ENCODE results near the gene ADGRB3. TPM values are rescaled to one million over a fixed set of nuclear protein-coding genes. Genes with fewer than 3 reads are reported as not detected.

The ADGRB3 gene
- total and polyA plus RNA-seq, 2 donors (not counting 1 experiment from before 2014, with no cell fraction given), result not detected

GRCh38 chr6:68726992-68727391, 91.9 kb downstream of the ADGRB3 start:
- 100% methylated on average over 1 of the region's 1 CpG for WGBS (ENCODE audit: insufficient coverage)
- ATAC-seq (ENCODE audit: low read depth), result no peak
- TF ChIP-seq CTCF (IDR thresholded peaks at IDR 0.05) (no peak), EZH2 (IDR thresholded peaks at IDR 0.05; ENCODE audit: borderline replicate concordance, insufficient read depth, low read depth, low read length, poor library complexity, severe bottlenecking) (no peak)

DNA sequence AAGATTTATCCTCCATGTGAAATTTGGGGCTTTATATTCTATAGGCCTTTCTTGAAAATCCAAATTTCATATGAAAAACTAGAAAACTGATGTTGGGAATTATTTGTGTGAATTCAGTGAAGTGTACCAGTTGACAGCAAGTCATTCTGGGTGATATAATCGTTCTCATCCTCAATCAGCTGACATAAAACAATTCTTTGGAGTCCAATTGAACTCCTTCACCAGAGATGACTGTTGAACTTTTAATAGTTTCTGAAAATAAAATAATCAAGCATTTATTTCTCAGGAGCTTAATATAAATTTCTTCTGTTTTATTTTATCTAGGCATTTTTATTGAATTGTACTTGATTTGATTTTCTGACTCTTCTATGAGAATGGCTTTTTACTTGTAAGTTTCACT, 92.6 kb downstream of the ADGRB3 start:
- WGBS (ENCODE audit: insufficient coverage), result no CpG with 5 or more reads among the region's 1 CpG
- no peaks in the 10 kb centered on the region for H3K27me3 ChIP-seq (replicated peaks in 1 of 4; ENCODE audit: control extremely low read depth in 1 of 4, control insufficient read depth in 3 of 4, insufficient read depth in 4 of 4, low read length in 3 of 4)
- H3K27me3 Mint-ChIP-seq, result no peaks in the 10 kb centered on the region
- ChIA-PET CTCF (no interaction called here), POLR2A (no interaction called here)
- no peak for TF ChIP-seq EZH2 (IDR thresholded peaks at IDR 0.05; ENCODE audit: borderline replicate concordance, insufficient read depth, low read depth, low read length, poor library complexity, severe bottlenecking)
- TF ChIP-seq CTCF (IDR thresholded peaks at IDR 0.05), result no peak
- H3K27ac Mint-ChIP-seq, result no peak overlapping the region
- no peak overlapping the region for H3K4me2 ChIP-seq (replicated peaks; ENCODE audit: low read depth, low read length, poor library complexity, severe bottlenecking)
- H3K9me3 ChIP-seq (ENCODE audit: control extremely low read depth in 1 of 3, control insufficient read depth in 2 of 3, insufficient read depth in 1 of 3, low read length in 2 of 3), result no peaks in the 10 kb centered on the region
- no peaks in the 10 kb centered on the region for H3K9me3 Mint-ChIP-seq (ENCODE audit: insufficient read depth)
- H4K20me1 ChIP-seq (ENCODE audit: control insufficient read depth, insufficient read depth, low read length, poor library complexity, severe bottlenecking), result no peaks in the 10 kb centered on the region
- H3K4me1 Mint-ChIP-seq, result no peaks in the 10 kb centered on the region
- intact Hi-C loops (cut with micrococcal nuclease), result no loop called here
- ATAC-seq (ENCODE audit: low read depth) (no peak), DNase-seq (no peak)
- no peak overlapping the region for H2AFZ ChIP-seq (ENCODE audit: insufficient read depth, low read depth, low read length, poor library complexity, severe bottlenecking)
- no peak overlapping the region for H3K9ac ChIP-seq (ENCODE audit: low read length)
- H3K27ac ChIP-seq (ENCODE audit: low read length in 2 of 2), result no peak overlapping the region
- no peaks in the 10 kb centered on the region for H3K4me1 ChIP-seq (ENCODE audit: control insufficient read depth in 2 of 2, insufficient read depth in 2 of 2, low read length in 2 of 2)
- no peaks in the 10 kb centered on the region for H3K36me3 ChIP-seq (replicated peaks in 1 of 2; ENCODE audit: control extremely low read depth in 1 of 2, control insufficient read depth in 1 of 2, extremely low read depth in 1 of 2, insufficient read depth in 2 of 2, low read length in 1 of 2)
- H3K4me3 Mint-ChIP-seq, result no peak overlapping the region
- no peaks in the 10 kb centered on the region for H3K79me2 ChIP-seq (ENCODE audit: control insufficient read depth, insufficient read depth, low read length)
- no peak overlapping the region for H3K4me3 ChIP-seq (ENCODE audit: control extremely low read depth in 1 of 5, extremely low read depth in 1 of 5, insufficient read depth in 1 of 5, low read depth in 2 of 5, low read length in 4 of 5)

More at GRCh38 chr6:68726992-68727391, 91.9 kb downstream of the ADGRB3 start:
- H4K20me1 ChIP-seq (ENCODE audit: control insufficient read depth, insufficient read depth, low read length, poor library complexity, severe bottlenecking), result no peaks in the 10 kb centered on the region
- no peaks in the 10 kb centered on the region for H3K9me3 ChIP-seq (ENCODE audit: control extremely low read depth in 1 of 3, control insufficient read depth in 2 of 3, insufficient read depth in 1 of 3, low read length in 2 of 3)
- no peak overlapping the region for H3K4me2 ChIP-seq (replicated peaks; ENCODE audit: low read depth, low read length, poor library complexity, severe bottlenecking)
- Mint-ChIP-seq H3K4me3 (no peak overlapping the region), H3K27me3 (no peaks in the 10 kb centered on the region), H3K9me3 (ENCODE audit: insufficient read depth) (no peaks in the 10 kb centered on the region), H3K4me1 (no peaks in the 10 kb centered on the region), H3K27ac (no peak overlapping the region)
- ChIA-PET CTCF (no interaction called here), POLR2A (no interaction called here)
- H3K9ac ChIP-seq (ENCODE audit: low read length), result no peak overlapping the region
- H3K36me3 ChIP-seq (replicated peaks in 1 of 2; ENCODE audit: control extremely low read depth in 1 of 2, control insufficient read depth in 1 of 2, extremely low read depth in 1 of 2, insufficient read depth in 2 of 2, low read length in 1 of 2), result no peaks in the 10 kb centered on the region
- no peak overlapping the region for H3K27ac ChIP-seq (ENCODE audit: low read length in 2 of 2)
- intact Hi-C loops (cut with micrococcal nuclease), result no loop called here
- H2AFZ ChIP-seq (ENCODE audit: insufficient read depth, low read depth, low read length, poor library complexity, severe bottlenecking), result no peak overlapping the region
- H3K4me3 ChIP-seq (ENCODE audit: control extremely low read depth in 1 of 5, extremely low read depth in 1 of 5, insufficient read depth in 1 of 5, low read depth in 2 of 5, low read length in 4 of 5), result no peak overlapping the region
- no peaks in the 10 kb centered on the region for H3K27me3 ChIP-seq (replicated peaks in 1 of 4; ENCODE audit: control extremely low read depth in 1 of 4, control insufficient read depth in 3 of 4, insufficient read depth in 4 of 4, low read length in 3 of 4)
- no peaks in the 10 kb centered on the region for H3K79me2 ChIP-seq (ENCODE audit: control insufficient read depth, insufficient read depth, low read length)
- DNase-seq, result no peak
- H3K4me1 ChIP-seq (ENCODE audit: control insufficient read depth in 2 of 2, insufficient read depth in 2 of 2, low read length in 2 of 2), result no peaks in the 10 kb centered on the region
